ENCODE data around the gene RNF123.
"Not testable (repeated sequence)": the region's sequence is repeated elsewhere in the genome, so short reads cannot be mapped to it uniquely, and the experiment has no call there.

RNF123 gene

DNA sequence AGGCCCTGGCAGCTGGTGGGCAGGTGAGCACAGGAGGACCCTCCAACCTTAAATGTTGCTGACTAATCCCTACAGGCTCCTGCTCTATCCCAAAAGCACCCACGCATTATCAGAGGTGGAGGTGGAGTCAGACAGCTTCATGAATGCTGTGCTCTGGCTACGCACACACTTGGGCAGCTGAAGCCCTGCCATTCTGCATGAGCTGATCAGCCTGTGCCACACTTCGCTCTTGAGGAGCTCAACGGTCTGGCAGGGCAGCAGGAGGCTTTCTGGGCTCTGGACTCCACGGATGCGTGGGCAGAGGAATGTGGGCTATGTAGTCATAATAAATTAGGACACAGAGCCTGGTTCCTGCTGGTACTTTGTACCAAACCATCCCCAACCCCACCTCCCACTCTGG, 6.2 kb upstream of the RNF123 start:
- DNase-seq, result no peak

DNA sequence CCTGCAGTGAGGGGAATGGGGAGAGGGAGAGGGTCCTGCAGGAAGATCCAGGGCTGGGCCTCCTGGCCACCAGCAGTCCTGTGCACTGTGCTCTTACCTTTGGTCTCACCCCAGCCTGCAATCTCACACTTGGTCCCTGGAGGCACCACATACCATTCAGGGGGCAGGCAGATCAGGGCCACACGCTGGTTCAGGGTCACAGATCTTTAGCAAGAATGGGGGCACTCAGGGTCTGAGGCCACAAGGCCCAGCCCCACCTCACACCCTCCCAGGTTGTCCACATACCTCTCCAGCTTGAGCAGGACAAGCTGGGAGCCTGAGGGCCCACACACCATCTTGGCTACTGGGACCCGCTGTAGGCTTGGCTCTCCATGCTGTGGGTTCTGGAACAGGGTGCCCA, 4.9 kb upstream of the RNF123 start:
- not testable (repeated sequence) for DNase-seq

DNA sequence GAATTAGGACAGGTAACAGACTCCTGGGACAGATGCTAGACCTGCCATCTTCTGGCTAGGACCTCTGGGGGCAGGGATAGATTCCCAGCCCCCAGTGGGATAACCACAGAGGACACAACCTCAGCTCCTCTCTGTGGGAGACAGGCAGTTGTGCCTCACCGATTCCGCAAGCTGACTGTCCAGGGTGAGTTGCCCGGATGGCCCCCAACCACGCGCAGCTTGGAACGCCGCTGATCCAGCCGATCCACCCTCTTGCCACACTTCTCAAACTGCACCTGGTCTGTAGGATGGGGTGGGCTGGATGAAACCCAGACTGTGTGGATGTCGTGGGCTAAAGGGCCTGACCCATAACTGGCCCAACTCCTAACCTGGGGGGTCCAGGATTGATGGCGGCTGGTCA, 4.3 kb upstream of the RNF123 start:
- not testable (repeated sequence) for DNase-seq

DNA sequence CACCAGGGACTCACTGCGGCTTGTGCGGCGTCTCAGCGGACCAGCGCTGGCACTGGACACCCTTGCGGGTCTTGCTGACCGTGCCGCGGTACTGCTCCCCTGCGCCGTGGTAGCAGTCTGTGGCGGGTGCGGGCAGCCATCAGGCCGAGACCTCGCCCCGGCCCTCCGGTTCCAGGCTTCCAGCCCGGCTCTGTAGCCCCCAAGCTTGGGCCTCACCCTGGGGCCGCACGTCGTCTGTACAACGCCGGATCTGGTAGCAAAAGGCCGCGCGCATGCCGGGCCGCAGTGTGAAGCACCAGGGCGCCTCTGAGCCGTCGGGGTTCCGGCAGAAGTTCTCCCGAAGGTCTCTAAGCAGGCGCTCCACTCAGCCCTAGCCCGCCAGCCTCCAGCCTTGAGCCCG, 3.5 kb upstream of the RNF123 start:
- not testable (repeated sequence) for DNase-seq

DNA sequence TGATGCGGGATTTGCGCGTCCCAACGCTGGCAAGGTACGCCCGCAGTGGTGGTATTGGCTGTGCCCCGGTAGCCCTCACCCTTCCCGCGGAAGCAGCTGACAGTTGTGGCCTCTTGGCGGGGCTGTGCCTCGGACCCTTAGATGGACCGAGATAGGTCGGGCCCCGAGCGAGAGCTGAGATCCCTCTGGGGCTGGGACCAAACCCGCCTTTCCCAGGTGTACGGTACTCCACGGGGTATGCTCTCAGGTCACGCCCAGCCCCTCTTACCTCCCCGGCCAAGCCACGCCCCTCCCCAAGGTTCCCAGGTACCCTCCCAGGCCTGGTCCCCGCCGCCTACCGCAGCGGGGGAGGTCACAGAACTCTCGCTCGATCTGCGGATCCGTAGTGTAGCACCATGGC, 3.0 kb upstream of the RNF123 start:
- not testable (repeated sequence) for DNase-seq

DNA sequence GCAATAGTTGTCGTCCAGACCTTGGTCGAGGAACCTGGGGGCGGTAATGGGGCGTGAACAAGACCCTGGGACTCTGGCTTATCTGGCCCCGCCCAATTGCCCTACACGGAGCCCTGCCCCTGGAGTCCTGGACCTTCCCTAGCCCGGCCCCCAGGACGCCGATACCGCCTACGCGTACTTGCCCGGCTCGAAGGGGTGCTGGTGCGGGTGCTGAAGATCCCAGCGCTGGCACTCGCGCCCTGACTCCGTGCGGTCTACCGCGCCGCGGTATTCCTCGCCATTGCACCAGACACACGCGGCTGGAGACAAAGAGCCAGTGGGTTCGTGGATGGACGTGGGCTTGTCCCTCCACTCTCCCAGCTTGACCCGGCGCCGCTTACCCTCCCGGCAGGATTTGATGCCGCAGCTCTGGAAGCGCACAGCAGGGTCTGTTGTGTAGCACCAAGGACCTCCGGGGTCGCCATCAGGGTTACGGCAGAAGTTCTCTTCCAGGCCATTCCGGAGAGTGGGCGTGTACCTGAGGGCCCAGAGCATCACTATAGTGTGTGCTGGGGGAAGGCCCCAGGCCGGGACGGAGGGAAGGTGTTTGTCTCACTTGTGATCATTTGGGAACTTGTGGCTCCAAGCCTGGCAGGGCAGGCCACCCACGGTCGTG, 2.5 kb upstream of the RNF123 start:
- DNase-seq, result not testable (repeated sequence)

DNA sequence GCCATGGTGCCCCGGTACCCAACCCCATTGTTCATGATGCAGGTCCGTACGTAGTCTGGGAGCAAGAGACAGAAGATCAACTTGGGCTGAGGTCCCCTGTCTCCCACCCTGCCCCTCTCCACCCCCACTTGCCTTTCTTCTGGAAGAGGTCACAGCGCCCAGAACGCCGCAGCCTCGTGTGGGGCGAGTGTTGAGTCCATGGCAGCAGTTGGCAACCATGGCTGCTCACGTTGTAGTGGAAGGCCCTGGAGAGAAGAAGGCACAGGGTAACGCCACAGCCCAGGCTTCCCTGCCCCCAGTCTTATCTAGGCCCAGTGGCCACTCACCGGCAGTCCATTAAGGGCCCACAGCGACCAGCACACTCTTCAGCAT, 1.9 kb upstream of the RNF123 start:
- not testable (repeated sequence) for DNase-seq

DNA sequence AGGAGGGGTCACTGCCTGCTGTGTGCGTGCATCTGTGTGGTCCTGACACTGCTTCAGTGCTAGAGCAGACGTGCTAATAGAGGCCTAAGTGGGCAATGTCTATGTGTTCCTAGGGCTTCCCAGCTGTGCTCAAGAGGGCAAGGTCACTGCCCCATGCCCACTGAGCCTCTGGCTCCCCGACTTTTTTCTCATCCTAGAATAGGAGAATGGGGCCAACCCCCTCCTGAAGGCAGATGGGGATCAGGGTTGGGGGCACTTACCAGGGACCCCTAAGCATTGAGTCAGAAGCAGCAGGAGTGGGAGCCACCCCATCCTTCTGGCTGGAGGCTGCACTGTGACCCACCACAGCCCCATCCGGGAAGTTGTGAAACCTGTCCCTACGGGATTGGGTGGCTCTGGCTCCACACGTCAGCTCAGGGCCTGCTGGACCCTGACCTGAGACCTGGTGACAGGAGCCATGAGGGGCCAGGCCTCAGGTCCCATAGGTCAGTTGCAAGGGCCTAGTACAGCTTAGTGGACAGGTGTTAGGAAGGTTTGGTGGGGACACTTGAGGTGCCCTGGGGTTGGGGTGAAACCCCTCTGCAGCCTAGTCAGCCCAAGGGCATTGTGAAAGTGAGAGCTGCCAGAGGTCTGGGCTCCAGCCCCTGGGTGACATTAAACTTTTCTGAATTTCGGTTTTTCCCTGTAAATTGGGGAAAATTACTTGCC, 865 bp upstream of the RNF123 start:
- DNase-seq, result not testable (repeated sequence)

DNA sequence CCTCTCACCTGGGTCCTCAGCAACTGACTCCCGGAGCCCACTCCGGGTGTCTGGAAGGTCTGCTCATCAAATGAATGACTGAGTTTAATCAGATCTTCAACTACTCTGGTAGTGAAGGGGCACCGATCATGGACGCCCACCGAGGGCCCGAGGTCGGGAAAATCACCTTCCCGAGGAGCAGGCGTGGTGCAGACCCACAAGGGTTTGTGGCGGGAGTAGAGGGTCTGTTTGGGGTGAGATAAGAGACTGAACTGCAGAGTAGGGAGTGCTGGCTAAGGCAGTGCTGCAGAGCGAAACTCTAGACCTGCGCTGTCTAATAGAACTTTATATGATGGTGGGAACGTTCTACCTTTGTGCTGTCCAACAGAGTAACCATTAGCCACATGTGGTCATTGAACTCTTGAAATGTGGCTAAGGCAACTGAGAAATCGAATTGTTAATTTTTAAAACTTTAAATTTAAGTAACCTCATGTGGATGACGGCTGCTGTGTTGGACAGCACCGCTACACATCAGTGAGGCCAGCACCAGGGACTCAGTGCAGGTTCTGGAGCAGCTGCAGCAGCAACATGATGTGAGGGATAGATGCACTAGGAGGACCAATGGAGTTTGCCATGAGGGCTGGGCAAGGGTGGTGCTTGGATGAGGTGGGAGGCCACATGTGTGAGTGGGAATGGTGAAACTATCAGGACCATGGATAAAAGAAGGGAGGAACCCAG, 709 bp downstream of the RNF123 start:
- DNase-seq, result not testable (repeated sequence)

DNA sequence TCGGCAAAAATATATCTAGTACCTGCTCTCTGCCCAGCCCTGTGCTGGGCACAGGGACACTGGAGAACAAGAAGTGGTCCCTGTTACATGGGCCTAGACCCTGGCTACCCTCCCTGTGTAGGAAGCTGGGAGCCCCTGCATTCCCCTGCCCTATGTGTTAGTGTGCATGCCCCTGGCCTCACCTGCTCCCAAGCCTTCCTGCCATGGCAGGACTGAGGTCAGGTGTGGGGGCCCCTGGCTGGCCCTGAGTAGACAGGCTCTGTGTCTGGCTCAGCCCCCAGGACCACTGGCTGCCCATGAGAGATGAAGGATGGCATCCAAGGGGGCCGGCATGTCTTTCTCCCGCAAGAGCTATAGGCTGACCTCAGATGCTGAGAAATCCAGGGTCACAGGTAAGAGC, 1.5 kb downstream of the RNF123 start:
- not testable (repeated sequence) for DNase-seq

DNA sequence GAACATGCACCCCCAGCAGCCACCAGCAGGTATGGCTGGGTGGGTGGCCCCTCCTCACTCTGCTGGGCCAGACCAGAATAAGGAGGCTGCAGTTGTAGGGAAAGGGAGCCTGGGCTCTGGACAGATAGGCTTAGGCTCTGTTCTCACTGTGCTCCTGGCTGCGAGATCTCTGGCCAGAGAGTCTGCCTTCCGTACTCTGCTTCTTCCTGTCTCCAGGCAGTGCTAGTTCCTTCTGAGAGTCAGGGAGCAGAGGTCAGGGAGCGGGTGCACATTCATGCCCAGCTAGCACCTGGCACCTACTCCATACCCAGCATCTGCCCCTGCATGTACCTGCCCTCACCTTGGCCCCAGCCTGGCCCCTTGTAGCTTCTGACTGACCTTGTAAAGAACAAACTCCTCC, 2.1 kb downstream of the RNF123 start:
- not testable (repeated sequence) for DNase-seq

DNA sequence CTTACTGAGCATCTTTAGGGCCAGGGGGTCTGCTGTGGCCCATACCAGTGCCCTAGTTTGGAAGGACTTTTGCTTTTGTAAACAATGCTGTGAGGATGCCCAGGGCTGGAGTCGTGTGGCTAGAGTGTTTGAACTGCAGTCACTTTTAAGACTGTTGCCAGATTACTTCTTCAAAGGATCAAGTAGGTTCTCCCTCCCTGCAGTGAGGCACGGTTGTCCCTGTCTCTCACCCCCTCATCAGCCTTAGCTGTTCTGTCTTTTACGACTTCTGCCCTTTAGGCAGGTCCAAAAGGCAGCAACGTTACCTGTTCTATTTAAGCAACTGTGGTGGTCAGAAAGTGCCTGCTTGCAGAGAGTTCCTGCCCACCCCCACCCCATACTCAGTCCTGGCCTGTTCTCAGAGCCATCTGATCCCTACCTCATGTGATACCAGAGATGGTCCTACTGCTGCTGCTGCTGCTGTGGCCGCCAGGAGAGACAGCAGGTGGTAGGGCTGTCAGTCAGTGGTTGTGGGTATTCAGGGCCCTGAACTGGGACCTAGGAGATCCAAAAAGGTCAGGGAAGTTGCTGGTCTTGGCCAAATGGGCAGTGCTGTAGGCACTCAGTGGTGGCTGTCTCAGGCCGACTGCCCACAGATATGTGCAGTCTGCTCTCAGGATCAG, 5.2 kb downstream of the RNF123 start:
- DNase-seq, result not testable (repeated sequence)

DNA sequence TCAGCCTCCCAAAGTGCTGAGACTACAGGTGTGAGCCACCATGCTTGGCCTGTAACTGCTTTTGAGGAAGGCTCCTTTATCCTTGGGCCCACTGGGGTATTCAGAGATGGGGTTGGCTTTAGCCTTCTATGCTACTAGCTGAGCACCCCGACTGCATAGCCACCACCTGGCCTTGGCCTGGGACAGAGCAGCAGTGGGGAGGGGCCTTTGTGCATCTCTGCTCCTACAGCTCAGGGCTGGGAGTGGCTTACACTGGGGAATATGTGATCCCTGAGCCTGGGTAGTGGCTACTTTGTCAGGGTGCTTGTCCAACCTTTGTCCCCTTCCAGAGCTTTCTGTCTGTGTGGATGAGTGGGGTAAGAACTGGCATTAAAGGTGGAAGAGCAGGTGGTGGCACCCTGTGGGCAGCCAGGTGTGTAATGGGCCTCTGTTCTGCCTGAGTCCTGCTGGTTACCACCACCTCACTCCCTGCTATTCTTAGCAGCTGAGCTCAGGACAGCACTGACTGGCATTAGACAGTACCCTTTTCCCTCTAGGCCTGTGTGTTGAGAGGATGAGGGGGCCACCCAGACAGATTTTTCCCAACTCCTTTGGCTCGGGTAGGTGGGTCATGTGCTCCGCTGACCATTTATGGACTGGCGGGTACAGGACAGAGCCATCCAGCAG, 6.1 kb downstream of the RNF123 start:
- not testable (repeated sequence) for DNase-seq

DNA sequence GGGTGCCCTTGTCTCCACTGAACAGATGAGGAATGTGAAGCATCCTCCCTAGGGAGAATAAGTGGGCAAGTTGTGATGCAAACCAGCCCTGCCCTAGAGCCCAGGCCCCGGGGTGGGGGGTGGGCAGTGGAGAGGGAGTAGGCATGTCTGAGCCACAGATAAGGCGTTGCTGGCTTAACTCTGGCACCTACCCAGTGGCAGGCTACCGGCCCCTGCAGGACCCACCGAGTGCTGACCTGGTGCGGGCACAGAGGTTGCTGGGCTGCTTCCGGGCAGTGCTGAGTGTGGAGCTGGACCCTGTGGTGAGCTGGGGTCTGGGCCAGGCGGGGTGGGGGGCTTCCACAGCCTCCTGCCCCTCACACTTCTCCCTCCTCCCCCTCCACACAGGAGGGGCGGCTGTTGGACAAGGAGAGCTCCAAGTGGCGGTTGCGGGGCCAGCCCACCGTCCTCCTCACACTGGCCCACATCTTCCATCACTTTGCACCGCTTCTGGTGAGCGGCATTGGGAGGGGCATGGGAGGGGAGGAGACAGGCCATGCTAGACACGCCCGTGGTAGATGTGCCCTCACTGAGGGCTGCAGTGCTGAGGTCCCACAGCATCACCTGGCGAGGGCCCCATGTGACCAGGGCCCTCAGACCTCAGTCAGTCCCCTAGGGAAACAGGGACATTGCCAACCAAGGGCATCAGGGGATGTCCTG, 10.1 kb downstream of the RNF123 start:
- DNase-seq, result no peak

DNA sequence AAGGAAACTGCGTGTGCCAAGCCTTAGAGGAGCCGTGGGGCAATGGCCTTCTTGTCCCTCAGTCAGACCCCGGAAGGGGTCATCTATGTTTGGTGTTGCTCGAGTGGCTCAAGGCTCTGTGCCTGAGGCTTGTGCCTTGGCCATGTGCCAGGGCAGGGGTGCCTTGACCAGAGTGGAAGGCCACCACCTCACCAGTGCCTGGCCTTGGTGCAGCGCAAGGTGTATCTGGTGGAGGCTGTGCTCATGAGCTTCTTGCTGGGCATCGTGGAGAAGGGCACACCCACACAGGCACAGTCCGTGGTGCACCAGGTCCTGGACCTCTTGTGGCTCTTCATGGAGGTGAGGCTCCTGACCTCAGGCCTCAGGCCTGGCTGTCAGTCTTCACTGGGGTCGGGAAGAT, 10.7 kb downstream of the RNF123 start:
- DNase-seq, result no peak

DNA sequence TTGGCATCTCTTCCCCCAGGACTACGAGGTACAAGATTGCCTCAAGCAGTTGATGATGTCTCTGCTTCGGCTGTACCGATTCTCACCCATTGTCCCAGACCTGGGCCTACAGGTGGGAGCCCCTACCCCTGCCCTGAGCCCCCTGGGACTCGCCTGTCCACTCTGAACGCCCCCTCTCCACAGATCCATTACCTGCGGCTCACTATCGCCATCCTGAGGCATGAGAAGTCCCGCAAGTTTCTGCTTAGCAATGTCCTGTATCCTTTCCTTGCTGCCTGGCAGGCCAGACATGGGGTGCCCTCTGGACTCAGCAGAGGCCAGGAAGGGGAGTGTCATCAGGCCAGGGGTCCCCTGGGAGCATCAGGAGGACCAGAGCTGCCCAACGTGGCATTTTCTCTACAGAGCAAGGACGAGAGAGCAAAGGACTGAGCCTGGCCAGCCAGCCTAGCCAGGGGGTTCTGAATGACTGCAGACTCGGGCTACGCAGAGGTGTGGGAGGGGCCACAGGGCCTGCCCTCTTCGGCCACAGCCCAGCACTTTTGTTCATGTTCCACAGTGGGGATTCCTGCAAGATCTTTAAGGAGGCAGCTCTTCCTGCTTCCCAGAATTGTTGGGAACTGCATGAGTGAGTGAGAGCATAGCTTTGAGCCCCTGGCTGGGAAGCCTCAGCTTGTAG, 11.2 kb downstream of the RNF123 start:
- no peak for DNase-seq

DNA sequence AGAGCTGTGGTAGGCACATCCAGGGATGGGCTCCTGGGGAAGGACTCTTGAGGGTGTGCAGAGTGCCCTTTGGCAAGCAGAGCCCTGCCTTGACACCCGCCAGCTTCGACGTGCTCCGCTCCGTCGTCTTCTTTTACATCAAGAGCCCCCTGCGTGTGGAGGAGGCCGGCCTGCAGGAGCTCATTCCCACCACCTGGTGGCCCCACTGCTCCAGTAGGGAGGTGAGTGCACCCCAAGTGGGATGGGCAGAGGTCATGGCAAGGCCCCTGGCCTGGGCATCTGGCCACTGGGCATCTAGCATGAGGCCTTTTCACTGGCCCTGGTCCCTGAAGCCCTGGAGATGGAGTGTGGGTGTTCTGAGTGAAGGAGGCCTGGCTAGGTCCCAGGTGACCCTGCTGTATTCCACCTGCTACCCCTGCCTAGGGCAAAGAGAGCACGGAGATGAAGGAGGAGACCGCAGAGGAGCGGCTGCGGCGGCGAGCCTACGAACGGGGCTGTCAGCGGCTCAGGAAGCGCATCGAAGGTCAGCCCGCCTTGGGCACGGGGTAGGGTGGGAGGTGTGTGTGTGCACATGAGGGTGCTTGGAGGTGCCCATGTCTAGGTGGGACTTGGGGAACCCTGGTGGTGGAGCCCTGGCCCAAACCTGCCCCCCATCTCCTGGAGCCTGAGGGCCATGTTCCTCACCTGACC, 12.2 kb downstream of the RNF123 start:
- DNase-seq, result no peak

DNA sequence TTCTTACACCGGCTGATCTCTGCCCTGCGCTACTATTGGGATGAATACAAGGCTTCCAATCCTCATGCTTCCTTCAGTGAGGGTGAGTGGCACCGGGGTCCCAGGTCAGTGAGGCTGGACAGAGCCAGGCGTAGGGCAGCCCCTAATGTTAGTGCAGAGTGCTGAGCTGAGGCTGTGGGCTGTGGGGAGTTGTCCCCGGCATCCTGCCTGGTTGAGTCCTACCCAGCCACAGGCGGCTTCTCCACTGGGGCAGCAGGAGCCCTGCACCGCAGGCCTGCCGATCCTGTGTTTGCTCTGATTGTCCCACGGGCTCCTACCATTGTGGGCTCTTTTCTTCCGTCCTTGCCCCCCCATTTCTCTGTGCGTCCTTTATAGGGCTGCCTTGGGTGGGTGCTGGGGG, 13.3 kb downstream of the RNF123 start:
- no peak for DNase-seq

DNA sequence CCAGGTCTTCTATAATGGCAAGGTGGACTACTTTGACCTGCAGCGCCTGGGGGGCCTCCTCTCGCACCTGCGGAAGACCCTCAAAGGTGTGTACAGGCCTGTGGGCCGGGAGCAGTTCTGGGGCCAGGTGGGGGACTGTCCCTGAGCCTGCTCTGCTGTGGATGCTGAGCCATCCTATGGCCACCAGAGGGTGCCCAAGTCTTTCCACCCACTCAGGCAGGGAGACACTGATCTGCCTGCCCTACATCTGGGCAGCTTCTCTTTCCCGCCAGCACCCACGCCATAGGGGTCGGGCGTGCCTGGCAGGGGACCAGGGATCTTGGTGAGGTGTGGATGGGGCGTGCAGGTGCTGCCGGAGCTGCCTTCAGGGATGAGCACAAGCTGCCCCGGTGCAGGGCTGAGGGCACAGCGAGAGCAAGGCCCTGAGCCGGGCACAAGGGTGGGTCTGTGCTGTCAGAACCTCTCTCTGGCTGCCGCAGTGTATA, 14.1 kb downstream of the RNF123 start:
- no peak for DNase-seq

DNA sequence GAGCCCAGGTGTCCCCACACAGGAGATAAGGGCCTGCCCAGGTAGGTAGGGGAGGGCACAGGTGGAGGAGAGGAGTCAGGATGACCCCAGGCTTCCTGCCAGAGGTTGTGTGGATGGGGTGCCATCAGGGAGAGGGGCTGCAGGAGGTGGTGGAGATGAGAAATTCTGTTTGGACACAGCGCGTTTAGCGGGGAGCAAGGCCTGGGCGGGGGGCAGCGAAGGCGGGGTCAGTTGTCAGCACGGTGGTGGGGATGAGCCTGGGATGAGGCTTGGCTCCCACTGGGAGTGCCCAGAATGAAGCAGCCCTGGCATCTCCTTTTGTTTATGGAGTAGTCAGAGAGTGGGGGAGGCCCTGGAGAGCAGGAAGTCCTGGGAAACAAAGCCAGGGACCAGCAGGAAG, 14.6 kb downstream of the RNF123 start:
- DNase-seq, result no peak

DNA sequence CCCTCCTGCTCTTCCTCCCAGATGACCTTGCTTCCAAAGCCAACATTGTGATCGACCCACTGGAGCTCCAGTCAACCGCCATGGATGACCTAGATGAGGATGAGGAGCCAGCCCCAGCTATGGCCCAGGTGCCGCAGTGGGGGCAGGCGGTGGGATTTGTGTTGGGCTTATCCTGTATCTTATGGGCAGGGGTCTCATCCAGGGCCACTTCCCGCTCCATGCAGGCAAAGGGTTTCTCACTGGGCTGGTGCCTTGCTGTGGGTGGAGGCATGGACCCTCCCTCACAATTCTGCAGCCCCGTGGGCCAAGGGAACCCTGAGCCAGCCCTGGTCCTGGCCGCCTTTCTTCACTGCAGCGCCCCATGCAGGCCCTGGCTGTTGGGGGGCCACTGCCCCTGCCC, 15.3 kb downstream of the RNF123 start:
- no peak for DNase-seq

Measured in NCI-H510A (cell line).